ENCODE data around the gene FHOD3.

FHOD3 gene

DNA sequence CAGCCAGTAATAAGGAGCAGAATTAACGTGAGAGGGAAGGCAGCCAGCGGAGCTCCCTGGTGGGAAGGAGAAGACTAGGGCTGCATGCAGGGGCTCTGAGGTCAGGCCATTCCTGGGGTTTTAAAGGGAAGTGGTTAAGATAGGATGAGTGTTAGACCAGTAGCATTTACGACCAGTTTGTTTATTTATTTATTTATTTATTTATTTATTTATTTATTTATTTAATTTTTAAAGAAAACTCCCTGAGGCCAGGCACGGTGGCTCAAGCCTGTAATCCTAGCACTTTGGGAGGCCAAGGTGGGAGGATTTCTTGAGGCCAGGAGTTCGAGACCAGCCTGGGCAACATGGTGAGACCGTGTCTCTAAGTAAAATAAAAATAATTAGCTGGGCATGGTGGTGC is 152.8 kb downstream of the FHOD3 start:
- DNase-seq, result no peak
- Histone ChIP-seq H3K4me3 (ENCODE audit: low read depth, low read length) (no peak overlapping the region), H3K36me3 (replicated peaks) (no peaks in the 10 kb centered on the region), H3K27me3 (replicated peaks) (no peaks in the 10 kb centered on the region), H3K27ac (no peak overlapping the region)
- in situ Hi-C loops (cut with HindIII; ENCODE audit: low pct_ligation_motif_present, low sequenced_read_pairs), result no loop called here
- no peak for TF ChIP-seq CTCF (IDR thresholded peaks at IDR 0.05; ENCODE audit: low read depth, low read length, missing control alignments)

DNA sequence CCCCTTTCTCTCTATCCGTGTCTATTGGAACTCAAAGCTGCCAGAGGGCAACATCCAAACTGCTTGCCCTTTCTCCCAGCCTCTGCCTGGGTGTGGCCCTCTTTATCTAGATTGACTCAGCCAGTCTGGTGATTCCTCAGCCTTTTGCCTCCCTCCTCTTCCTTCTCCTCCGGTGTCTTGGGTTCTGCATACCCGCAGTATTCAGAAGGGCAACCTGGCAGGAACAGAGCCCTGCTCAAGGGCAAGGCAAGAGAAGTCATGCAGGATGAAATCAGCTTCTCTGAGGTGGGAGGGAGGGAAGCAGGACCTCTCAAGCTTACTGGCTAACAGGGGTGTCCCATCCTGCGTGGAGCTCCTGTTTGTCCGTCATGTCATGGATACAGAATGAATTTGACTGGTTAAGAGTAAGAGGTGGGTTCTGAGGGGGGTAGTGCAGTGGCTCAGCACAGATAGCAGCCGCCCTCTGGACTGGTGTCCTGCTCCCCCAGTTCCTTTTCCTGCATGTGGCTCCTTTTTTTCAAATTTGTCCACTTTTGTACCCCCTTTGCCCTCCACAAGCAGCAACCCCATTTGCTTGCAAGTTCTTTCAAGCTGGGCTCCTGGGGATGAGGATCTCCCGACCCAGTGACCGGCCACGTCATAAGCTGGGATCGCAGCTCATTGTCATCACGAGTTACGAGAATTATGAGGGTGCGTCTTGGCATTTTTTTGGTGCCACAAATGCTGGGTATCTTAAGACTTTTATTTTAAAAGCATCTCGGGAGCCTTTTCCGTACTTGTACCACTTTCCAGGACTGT is 154.1 kb downstream of the FHOD3 start:
- Histone ChIP-seq H3K36me3 (replicated peaks) (no peaks in the 10 kb centered on the region), H3K4me3 (ENCODE audit: low read depth, low read length) (no peak overlapping the region), H3K27me3 (replicated peaks) (no peaks in the 10 kb centered on the region), H3K27ac (no peak overlapping the region)
- no peak for TF ChIP-seq CTCF (IDR thresholded peaks at IDR 0.05; ENCODE audit: low read depth, low read length, missing control alignments)
- no peak for DNase-seq
- in situ Hi-C loops (cut with HindIII; ENCODE audit: low pct_ligation_motif_present, low sequenced_read_pairs), result no loop called here

- DNase-seq, result no peak
- Histone ChIP-seq H3K27me3 (replicated peaks) (no peaks in the 10 kb centered on the region), H3K4me3 (ENCODE audit: low read depth, low read length) (no peak overlapping the region), H3K36me3 (replicated peaks) (no peaks in the 10 kb centered on the region), H3K27ac (no peak overlapping the region)
- in situ Hi-C loops (cut with HindIII; ENCODE audit: low pct_ligation_motif_present, low sequenced_read_pairs), result no loop called here
- no peak for TF ChIP-seq CTCF (IDR thresholded peaks at IDR 0.05; ENCODE audit: low read depth, low read length, missing control alignments)
Observed at GRCh38 chr18:36454245-36454644, 156.7 kb downstream of the FHOD3 start.

- Histone ChIP-seq H3K27me3 (replicated peaks) (no peaks in the 10 kb centered on the region), H3K4me3 (ENCODE audit: low read depth, low read length) (no peak overlapping the region), H3K36me3 (replicated peaks) (no peaks in the 10 kb centered on the region), H3K27ac (no peak overlapping the region)
- no peak for TF ChIP-seq CTCF (IDR thresholded peaks at IDR 0.05; ENCODE audit: low read depth, low read length, missing control alignments)
- DNase-seq, result no peak
- in situ Hi-C loops (cut with HindIII; ENCODE audit: low pct_ligation_motif_present, low sequenced_read_pairs), result no loop called here
Observed at GRCh38 chr18:36454848-36455458, 157.4 kb downstream of the FHOD3 start.

GRCh38 chr18:36455931-36456330 is 158.4 kb downstream of the FHOD3 start:
- DNase-seq, result no peak
- H3K36me3 ChIP-seq (replicated peaks), result no peaks in the 10 kb centered on the region
- peak; percentile 6 for TF ChIP-seq CTCF (IDR thresholded peaks at IDR 0.05; ENCODE audit: low read depth, low read length, missing control alignments)
- no peak overlapping the region for H3K27ac ChIP-seq
- in situ Hi-C loops (cut with HindIII; ENCODE audit: low pct_ligation_motif_present, low sequenced_read_pairs), result no loop called here
- no peaks in the 10 kb centered on the region for H3K27me3 ChIP-seq (replicated peaks)
- H3K4me3 ChIP-seq (ENCODE audit: low read depth, low read length), result no peak overlapping the region

All from brain microvascular endothelial cell (primary cell).